ENCODE data around the gene GBA2. TPM values are rescaled to one million over a fixed set of nuclear protein-coding genes. Genes with fewer than 3 reads are reported as not detected.

GBA2 gene
- total and polyA plus RNA-seq, 2 experiments from 2014 or later: 32.1 to 80.1 TPM

GRCh38 chr9:35687972-35688557, 61.0 kb downstream of the GBA2 start:
- no peaks in the 10 kb centered on the region for H3K27me3 ChIP-seq (ENCODE audit: insufficient read depth)
- no peak for ATAC-seq
- DNase-seq (ENCODE audit: low spot score): no peak
- peaks cover 17% of the 10 kb centered on the region; the same call in 1 of the 2 replicates for H3K4me1 ChIP-seq (ENCODE audit: insufficient read depth)
- Mint-ChIP-seq H3K36me3 (ENCODE audit: low read depth) (peaks cover 57% of the 10 kb centered on the region), H3K9me3 (no peaks in the 10 kb centered on the region; the same call in 1 of the 3 replicates), H3K4me1 (peaks cover 33% of the 10 kb centered on the region), H3K27me3 (ENCODE audit: insufficient read depth, low read depth, poor library complexity) (peaks cover 3% of the 10 kb centered on the region), H3K27ac (no peak overlapping the region), H3K4me3 (peak overlapping the region; percentile 95)
- peaks cover 26% of the 10 kb centered on the region for H3K36me3 ChIP-seq (ENCODE audit: insufficient read depth)
- no peak overlapping the region for H2AFZ ChIP-seq
- H3K9me2 ChIP-seq (ENCODE audit: insufficient read depth): no peaks in the 10 kb centered on the region
- H3K27ac ChIP-seq (ENCODE audit: low read depth): no peak overlapping the region
- H3K4me2 ChIP-seq: peak overlapping the region; percentile 96
- TF ChIP-seq EZH2phosphoT487 (IDR thresholded peaks at IDR 0.05; ENCODE audit: unreplicated experiment) (no peak), ZNF114 (CRISPR knock-in tag; IDR thresholded peaks at IDR 0.05) (no peak), ETS1 (IDR thresholded peaks at IDR 0.05) (no peak), EZH2 (IDR thresholded peaks at IDR 0.05; ENCODE audit: low read depth, unreplicated experiment) (no peak), CTCF (conservative IDR thresholded peaks at IDR 0.05; ENCODE audit: low read depth in 2 of 2) (no peak), ZNF462 (CRISPR knock-in tag; IDR thresholded peaks at IDR 0.05) (no peak), STAT1 (IDR thresholded peaks at IDR 0.05; ENCODE audit: unreplicated experiment) (no peak), CREB1 (CRISPR knock-in tag; IDR thresholded peaks at IDR 0.05; ENCODE audit: low read depth) (no peak)
- peaks cover 22% of the 10 kb centered on the region for H3K79me2 ChIP-seq (replicated peaks; ENCODE audit: insufficient read depth)
- peaks cover 10% of the 10 kb centered on the region; the same call in 1 of the 2 replicates for H3F3A ChIP-seq (replicated peaks; ENCODE audit: low read depth)
- peak overlapping the region; percentile 94 for H3K4me3 ChIP-seq
- H4K20me1 ChIP-seq (replicated peaks; ENCODE audit: insufficient read depth): peaks cover 6% of the 10 kb centered on the region; the same call in 1 of the 2 replicates

Data from GM23338 (cell line).